Lower leg skin (tissue), 3 donors: ENCODE results near the gene EPHB2.

ENCODE experiments used
- CTCF ChIP-seq, 3 donors: fragments of 450-650 bp; IDR thresholded peaks; one replicate each; pipeline ENCODE4 v1.5.1; 2016; ENCODE audit warnings: antibody characterized with exemption in 3 of 3, mild to moderate bottlenecking in 3 of 3, moderate library complexity in 2 of 3
- POLR2A ChIP-seq, 2 donors: fragments of 450-650 bp; IDR thresholded peaks; one replicate each; pipeline ENCODE4 v1.6.1; 2016 to 2017; ENCODE audit warnings: antibody characterized with exemption in 2 of 2, mild to moderate bottlenecking in 1 of 2, moderate library complexity in 1 of 2

GRCh38 chr1:22792396-22793160 lies 81.9 kb downstream of the EPHB2 start:
- no peak for TF ChIP-seq CTCF (IDR thresholded peaks at IDR 0.05)
- TF ChIP-seq POLR2A (IDR thresholded peaks at IDR 0.05) = no peak
